GM18867 (cell line): Measurements from ENCODE around the gene MAML2.
A peak's percentile ranks its signal among the peaks of the same experiment; 100 is the strongest.

ENCODE experiments used
- ATAC-seq: cut with Tn5 transposase; IDR thresholded peaks from one replicate; pipeline ENCODE4 v1.9.1; 2021; ENCODE audit warnings: mild to moderate bottlenecking, moderate library complexity; ENCODE audit not compliant: unreplicated experiment

The MAML2 gene

GRCh38 chr11:96141626-96142025, 201.4 kb downstream of the MAML2 start:
- no peak for ATAC-seq

GRCh38 chr11:96139691-96140090, 203.3 kb downstream of the MAML2 start:
- no peak for ATAC-seq

- ATAC-seq: no peak
These were observed 205.6 kb downstream of the MAML2 start for GRCh38 chr11:96137373-96137772.

- ATAC-seq: no peak
These were observed 206.2 kb downstream of the MAML2 start for GRCh38 chr11:96136613-96137298.

- peak; percentile 65 for ATAC-seq
These were observed 208.4 kb downstream of the MAML2 start for GRCh38 chr11:96134602-96135001.

GRCh38 chr11:96132437-96132836, 210.6 kb downstream of the MAML2 start:
- ATAC-seq: no peak

- no peak for ATAC-seq
These were observed 212.9 kb downstream of the MAML2 start for GRCh38 chr11:96130061-96130620.

GRCh38 chr11:96127596-96127959, 215.4 kb downstream of the MAML2 start:
- ATAC-seq: no peak

GRCh38 chr11:96126917-96127595, 215.9 kb downstream of the MAML2 start:
- ATAC-seq: no peak

GRCh38 chr11:96125400-96125799, 217.6 kb downstream of the MAML2 start:
- ATAC-seq: no peak

GRCh38 chr11:96124155-96124554, 218.8 kb downstream of the MAML2 start:
- no peak for ATAC-seq

GRCh38 chr11:96123301-96123700, 219.7 kb downstream of the MAML2 start:
- ATAC-seq: no peak

GRCh38 chr11:96122601-96123074, 220.4 kb downstream of the MAML2 start:
- no peak for ATAC-seq

- no peak for ATAC-seq
These were observed 223.8 kb downstream of the MAML2 start for GRCh38 chr11:96119211-96119610.

- ATAC-seq: no peak
These were observed 226.6 kb downstream of the MAML2 start for GRCh38 chr11:96116376-96116775.

- ATAC-seq: no peak
These were observed 228.6 kb downstream of the MAML2 start for GRCh38 chr11:96114178-96115064.

GRCh38 chr11:96113193-96113681, 229.8 kb downstream of the MAML2 start:
- no peak for ATAC-seq

GRCh38 chr11:96112192-96113128, 230.5 kb downstream of the MAML2 start:
- ATAC-seq: peak; percentile 98

GRCh38 chr11:96111308-96111707, 231.7 kb downstream of the MAML2 start:
- ATAC-seq: no peak

- no peak for ATAC-seq
These were observed 232.7 kb downstream of the MAML2 start for GRCh38 chr11:96110302-96110701.
